Astrocyte (in vitro differentiated cells and primary cell): ENCODE data around the gene KRTAP2-2.

ENCODE experiments used
- EZH2 ChIP-seq: IDR thresholded peaks from 2 replicates; pipeline ENCODE4 v1.6.1; 2012; ENCODE audit warnings: mild to moderate bottlenecking, low read length, inconsistent platforms; ENCODE audit not compliant: insufficient read depth
- TF ChIP-seq, protein P1 (sequence below): IDR thresholded peaks from 2 replicates; pipeline ENCODE4 v1.5.1; 2011; ENCODE audit warnings: low read depth, mild to moderate bottlenecking, inconsistent platforms, low read length, moderate library complexity; ENCODE audit not compliant: insufficient read depth

DNA sequence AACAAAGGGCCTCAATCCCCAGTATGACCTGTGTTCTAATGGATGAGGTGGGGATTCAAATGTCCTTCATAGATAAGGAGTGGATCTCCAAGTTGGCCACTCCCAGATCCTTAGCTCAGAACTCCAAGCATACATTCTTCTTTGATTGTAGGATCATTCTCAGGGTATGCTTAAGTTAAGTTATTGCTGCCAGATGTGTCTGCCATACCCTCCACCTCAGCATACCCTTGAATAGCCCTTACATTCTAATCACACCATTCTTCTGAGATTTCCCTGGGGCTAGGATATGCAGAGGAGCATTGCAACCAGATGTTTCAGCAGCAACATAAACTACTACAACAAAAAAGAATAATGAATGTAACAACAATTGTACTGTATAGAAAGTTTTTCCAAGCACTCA is 12.3 kb upstream of the KRTAP2-2 start:
- TF ChIP-seq, protein P1, sequence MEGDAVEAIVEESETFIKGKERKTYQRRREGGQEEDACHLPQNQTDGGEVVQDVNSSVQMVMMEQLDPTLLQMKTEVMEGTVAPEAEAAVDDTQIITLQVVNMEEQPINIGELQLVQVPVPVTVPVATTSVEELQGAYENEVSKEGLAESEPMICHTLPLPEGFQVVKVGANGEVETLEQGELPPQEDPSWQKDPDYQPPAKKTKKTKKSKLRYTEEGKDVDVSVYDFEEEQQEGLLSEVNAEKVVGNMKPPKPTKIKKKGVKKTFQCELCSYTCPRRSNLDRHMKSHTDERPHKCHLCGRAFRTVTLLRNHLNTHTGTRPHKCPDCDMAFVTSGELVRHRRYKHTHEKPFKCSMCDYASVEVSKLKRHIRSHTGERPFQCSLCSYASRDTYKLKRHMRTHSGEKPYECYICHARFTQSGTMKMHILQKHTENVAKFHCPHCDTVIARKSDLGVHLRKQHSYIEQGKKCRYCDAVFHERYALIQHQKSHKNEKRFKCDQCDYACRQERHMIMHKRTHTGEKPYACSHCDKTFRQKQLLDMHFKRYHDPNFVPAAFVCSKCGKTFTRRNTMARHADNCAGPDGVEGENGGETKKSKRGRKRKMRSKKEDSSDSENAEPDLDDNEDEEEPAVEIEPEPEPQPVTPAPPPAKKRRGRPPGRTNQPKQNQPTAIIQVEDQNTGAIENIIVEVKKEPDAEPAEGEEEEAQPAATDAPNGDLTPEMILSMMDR, result no peak
- TF ChIP-seq EZH2, result no peak
